Fibroblast of mammary gland (primary cell): ENCODE results near the gene INVS.

Source experiments
- DNase-seq: peaks from one replicate; pipeline ENCODE4 v3.0.0-alpha.2; 2010; ENCODE audit warnings: low read depth
- H3K4me3 ChIP-seq: 2 replicates; pipeline ENCODE4 v1.5.1; 2011; ENCODE audit warnings: low read depth, mild to moderate bottlenecking, low read length, moderate library complexity; ENCODE audit not compliant: control insufficient read depth
- TF ChIP-seq, protein P1 (sequence below): conservative IDR thresholded peaks from 2 replicates; pipeline ENCODE4 v1.5.1; 2011; ENCODE audit warnings: low read depth, low read length, inconsistent platforms; ENCODE audit not compliant: control insufficient read depth, insufficient read depth

The INVS gene

DNA sequence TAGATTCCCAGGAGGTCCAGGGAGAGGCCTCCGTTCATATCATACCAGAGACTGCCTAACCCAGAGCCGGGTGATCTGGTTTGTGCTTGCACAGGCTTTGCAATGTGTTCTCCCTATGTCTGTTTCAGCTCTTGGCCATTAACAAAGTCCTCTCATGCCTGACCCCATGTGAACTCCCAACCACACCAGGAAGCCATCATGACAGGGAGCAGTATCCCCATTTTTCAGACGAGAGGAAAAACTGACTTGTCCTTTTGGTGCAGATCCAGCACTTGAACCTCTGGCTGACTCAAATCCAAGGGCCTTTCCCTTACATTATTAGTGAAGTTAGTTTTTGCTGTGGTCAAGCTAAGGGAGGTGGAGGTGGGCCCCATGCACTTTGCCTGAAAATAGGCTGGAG lies 195.3 kb downstream of the INVS start:
- peak; percentile 30 for DNase-seq
- H3K4me3 ChIP-seq: no peak overlapping the region
- TF ChIP-seq, protein P1, sequence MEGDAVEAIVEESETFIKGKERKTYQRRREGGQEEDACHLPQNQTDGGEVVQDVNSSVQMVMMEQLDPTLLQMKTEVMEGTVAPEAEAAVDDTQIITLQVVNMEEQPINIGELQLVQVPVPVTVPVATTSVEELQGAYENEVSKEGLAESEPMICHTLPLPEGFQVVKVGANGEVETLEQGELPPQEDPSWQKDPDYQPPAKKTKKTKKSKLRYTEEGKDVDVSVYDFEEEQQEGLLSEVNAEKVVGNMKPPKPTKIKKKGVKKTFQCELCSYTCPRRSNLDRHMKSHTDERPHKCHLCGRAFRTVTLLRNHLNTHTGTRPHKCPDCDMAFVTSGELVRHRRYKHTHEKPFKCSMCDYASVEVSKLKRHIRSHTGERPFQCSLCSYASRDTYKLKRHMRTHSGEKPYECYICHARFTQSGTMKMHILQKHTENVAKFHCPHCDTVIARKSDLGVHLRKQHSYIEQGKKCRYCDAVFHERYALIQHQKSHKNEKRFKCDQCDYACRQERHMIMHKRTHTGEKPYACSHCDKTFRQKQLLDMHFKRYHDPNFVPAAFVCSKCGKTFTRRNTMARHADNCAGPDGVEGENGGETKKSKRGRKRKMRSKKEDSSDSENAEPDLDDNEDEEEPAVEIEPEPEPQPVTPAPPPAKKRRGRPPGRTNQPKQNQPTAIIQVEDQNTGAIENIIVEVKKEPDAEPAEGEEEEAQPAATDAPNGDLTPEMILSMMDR: no peak

DNA sequence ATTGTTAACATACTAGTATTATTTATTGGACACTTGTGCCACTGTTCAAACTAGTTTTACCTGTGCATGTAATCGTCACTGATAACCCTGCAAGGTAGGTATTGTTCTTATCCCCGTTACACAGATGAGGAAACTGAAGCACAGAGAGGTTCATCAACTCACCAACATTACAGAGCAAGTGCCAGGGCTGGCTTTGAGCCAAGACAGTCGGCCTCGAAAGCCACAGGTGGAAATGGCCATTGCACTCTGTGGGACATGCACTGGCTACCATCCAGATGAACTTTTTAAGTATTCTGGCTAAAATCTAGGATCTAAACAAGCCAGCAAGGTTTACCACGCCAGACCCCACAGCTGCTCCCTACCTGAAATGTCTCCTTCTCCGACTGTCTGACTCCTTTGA lies 195.8 kb downstream of the INVS start:
- H3K4me3 ChIP-seq: no peak overlapping the region
- no peak for DNase-seq
- TF ChIP-seq, protein P1: no peak

DNA sequence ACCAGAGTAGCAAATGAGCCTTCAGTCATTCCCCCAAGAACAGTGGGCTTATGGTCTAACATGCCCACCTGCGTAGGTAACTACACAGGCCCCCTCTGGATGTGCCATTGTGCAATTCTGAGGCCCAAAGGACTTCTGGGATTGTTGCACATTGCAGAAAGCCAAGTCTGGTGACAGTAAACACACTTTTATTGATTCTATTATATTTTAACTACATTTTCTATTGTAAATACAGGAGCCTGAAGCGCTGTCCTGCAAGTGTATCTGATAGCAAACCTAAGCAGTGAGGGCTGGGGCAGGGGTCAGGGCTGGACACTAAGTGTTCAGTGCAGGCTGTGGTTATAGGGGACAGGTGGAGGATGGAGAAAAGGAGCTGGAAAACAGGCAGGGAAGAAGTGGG lies 196.2 kb downstream of the INVS start:
- H3K4me3 ChIP-seq: no peak overlapping the region
- no peak for DNase-seq
- TF ChIP-seq, protein P1: no peak

DNA sequence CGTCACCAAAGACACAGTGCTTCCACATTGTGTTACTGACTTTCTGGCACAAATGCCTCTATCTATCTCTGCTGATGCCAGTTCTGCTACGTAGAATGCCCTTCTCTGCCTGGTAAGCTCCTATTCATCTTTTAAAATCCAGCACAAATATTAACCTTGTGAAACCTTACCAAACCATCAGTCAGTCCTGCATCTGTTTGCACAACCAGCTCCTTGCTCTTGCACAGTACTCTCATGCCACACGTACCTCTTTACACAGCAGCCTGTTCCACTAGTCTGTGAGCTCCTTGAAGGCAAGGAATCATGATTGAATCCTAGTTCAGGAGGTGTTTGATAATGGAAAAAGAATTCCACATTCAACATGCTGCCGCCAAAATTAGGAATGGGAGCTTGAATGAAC lies 197.4 kb downstream of the INVS start:
- DNase-seq: no peak
- TF ChIP-seq, protein P1: no peak
- no peak overlapping the region for H3K4me3 ChIP-seq

DNA sequence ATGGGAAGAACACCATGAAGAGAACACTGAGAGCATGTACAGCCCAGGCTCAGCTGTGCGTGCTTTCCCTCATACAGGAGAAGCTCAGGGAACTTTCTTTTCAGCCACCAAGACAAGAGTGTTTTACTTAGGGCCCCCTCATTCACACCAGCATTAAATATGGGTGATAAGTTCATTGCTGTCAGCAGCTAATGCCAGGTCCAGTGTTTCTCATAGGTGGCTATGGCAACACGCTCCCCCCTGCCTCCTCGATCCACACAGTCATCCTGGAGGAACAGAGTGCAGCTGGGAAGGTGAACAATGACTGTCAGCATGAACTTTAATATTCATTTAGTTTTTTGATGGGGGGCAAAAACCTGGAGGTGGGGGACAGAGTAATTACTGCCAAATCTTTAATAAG lies 199.3 kb downstream of the INVS start:
- no peak for DNase-seq
- TF ChIP-seq, protein P1: no peak
- no peak overlapping the region for H3K4me3 ChIP-seq

DNA sequence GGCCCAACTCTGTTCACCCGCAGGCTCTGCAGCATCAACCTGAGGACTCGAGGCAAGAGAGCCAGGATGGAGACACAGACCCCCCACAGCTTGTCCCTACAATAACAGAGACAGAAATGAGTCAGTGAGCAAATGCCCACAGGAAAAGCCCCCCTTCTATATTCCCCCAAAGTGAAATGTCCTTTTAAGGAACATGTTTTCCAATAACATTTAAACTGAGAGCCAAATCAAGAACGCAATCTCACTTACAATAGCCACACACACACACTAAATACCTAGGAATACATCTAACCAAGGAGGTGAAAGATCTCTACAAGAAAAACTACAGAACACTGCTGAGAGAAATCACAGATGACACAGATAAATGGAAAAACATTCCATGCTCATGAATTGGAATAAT lies 204.7 kb downstream of the INVS start:
- no peak for DNase-seq
- no peak overlapping the region for H3K4me3 ChIP-seq
- TF ChIP-seq, protein P1: no peak

DNA sequence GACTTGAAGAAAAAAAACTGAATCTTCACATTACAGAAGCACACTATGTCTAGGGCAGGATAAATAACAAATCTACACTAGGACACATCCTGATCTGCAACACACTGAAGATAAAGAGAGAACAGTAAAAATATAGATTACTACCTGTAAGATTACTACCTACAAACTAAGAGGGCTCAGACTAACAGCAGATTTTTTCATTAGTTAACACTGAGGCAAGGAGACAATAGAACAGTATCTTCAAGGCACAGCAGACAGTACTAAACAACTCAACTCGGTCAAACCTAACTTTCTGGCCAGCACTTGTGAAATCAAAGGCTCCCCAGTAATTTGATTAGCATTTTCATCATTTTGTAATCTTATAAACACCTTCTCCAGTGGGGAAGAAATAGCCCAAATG lies 207.2 kb downstream of the INVS start:
- no peak overlapping the region for H3K4me3 ChIP-seq
- TF ChIP-seq, protein P1: no peak
- no peak for DNase-seq
